GM21423 (cell line): ENCODE results near the gene ENOSF1.
"Not testable (repeated sequence)": the region's sequence is repeated elsewhere in the genome, so short reads cannot be mapped to it uniquely, and the experiment has no call there.

Source experiments
- ATAC-seq: cut with Tn5 transposase; IDR thresholded peaks from one replicate; pipeline ENCODE4 v1.9.1; 2021; ENCODE audit warnings: mild to moderate bottlenecking, moderate library complexity; ENCODE audit not compliant: unreplicated experiment

Gene ENOSF1

DNA sequence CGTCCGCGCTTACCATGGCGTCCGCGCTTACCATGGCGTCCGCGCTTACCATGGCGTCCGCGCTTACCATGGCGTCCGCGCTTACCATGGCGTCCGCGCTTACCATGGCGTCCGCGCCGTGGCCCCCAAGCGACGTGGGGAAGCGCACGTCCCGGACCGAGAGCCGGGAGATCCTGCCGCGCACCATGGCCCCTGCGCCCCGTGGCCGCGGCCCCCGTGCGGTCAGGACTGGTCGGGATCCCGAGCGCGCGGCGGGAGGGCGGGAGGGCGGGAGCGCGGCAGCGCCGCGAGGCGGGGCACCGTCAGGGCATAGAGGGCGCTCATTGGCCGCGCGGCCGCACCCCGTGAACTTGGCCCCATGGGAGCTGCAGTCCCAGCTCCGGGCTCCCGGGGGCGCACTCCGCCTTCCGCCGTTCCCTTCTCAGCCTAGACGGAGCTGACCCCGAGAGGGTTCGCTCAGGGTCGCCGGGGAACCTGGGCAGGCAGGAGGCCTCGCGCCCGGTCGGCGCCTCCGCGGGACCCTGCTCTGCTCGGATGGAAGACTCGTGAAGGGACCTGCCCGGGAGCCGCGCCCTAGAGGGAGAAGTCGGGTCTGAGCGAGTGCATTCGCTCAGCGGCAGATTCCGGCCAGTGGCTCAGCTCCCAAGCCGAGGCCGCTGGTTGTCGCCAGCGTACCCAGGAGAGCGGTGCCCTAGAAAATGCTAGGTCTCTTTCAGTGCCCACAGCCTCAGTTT lies at the start of gene ENOSF1:
TSS of gene ENOSF1 (minus strand) at position 230 of the 734 bp plus-strand sequence. CDS start at position 187, 43 bp downstream.
- peak; percentile 85 for ATAC-seq

DNA sequence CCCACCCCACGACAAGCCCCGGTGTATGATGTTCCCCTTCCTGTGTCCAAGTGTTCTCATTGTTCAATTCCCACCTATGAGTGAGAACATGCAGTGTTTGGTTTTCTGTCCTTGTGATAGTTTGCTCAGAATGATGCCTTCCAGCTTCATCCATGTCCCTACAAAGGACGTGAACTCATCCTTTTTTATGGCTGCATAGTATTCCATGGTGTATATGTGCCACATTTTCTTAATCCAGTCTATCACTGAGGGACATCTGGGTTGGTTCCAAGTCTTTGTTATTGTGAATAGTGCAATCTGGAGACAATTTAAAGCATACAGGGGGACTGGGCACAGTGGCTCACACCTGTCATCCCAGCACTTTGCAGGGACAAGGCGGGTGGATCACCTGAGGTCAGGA lies 47.4 kb upstream of the ENOSF1 start:
- ATAC-seq: not testable (repeated sequence)

DNA sequence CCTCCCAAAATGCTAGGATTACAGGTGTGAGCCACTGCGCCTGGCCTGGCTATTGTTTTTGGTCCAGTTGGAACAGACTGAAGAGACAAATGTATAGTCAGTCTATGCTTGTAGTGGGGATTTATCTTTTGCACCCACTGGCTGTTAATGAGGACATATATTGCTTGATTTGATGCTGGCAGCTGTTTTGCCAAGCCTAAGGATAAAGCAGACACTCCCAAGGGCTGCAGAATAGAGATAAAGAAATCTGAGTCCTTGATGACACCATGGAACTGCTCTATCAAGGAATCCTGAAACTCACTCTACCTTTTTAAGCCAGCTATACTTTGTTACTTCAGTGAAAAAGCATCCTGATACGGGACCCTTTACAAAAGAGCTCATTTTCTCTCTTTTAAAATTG lies 43.1 kb upstream of the ENOSF1 start:
- ATAC-seq: no peak

DNA sequence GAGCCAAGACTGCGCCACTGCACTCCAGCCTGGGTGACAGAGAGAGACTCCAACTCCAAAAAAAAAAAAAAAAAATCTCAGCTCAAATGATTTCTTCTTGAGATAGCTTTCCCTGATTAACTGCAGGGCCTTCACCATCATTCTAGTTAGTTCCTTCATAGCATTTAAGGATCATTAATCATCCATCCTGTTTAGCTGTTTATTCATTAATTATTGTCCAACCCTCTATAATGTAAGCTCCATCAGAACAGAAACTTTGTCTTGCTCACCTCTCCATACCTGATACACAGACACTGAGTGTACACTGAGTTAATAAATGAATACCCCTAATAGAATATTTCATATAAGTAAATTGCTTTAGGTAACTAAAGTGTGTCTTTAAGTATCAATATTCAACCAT lies 42.2 kb upstream of the ENOSF1 start:
- no peak for ATAC-seq

DNA sequence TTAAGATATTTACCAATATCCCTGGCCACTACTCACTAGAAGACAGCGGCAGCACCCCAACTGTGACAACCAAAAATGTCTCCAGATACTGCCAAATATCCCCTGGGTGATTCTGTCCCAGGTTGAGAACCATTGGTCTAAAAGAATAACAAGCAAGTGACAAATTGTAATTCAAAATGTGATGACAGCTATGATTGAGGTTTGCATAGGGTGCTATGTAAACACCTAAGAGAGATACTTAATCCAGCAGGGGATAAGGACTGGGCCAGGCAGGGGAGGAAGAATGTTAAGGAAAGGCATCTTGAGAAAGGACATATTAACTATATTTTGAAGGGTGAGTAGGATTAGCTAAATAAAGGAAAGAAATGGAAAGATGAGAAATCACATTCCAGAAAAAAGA lies 38.0 kb upstream of the ENOSF1 start:
- ATAC-seq: no peak

- ATAC-seq: no peak
Measured at GRCh38 chr18:744832-745597, 32.6 kb upstream of the ENOSF1 start.

DNA sequence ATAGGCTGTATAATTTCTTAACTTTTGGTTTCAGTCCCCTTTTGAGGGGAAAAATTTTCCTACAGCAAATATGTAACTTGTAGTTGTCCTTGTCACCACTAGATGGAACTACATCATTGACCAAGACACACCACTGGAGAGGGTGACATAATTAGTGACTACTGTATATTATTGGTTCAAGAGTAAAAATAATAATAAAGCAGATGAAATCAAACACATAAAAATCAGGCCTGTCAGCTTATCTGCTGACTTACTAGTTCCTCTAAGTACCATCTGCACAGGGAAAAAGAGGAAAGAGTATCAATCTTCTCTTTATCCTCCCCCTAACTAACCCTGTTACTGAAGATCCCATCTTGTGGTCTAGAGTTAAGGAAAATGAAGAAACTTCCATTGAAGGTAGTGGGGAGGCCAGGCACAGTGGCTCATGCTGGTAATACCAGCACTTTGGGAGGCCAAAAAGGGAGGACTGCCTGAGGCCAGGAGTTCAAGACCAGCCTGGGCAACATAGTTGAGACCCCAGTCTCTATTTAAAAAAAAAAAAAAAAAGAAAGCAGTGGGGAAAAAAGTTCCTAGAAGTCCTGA lies 29.6 kb upstream of the ENOSF1 start:
- peak; percentile 76 for ATAC-seq

DNA sequence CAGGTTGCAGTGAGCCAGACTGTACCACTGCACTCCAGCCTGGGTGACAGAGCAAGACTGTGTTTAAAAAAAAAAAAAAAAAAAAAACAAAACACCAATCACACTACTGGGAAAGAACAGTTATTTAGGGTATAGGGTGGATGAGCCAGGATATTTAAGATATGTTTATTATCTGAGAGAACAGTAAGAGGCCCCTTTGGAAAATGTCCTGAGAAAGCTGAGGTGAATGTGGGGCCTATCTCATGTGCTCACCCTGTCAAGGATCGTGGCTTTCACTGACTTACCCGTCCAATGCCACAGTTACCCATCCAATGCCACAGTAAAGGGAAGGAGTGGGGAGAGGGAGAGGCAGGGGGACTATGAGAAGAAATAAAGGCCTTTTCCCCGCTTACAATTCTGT lies 19.9 kb upstream of the ENOSF1 start:
- no peak for ATAC-seq

DNA sequence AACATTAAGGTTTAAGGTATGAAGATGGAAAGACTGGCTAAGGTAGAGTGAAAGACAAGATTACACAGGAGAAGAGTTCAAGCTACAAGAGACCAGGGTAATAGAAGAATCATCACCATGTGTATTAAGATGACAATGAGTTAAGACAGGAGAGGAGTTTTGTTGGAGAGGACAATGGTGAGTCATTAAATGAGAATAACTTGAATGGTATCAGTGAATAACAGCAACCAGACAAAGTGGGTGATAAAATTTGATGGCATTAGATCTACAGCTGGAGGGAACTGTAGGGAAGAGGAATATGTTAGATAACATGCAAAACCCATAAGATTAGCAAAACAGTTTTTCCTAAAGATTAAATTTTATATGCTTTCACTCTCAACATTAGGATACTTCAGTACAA lies 18.8 kb upstream of the ENOSF1 start:
- ATAC-seq: no peak

- no peak for ATAC-seq
Measured at GRCh38 chr18:730692-731091, 18.3 kb upstream of the ENOSF1 start.

GRCh38 chr18:730120-730519 lies 17.7 kb upstream of the ENOSF1 start:
- not testable (repeated sequence) for ATAC-seq

- no peak for ATAC-seq
Measured at GRCh38 chr18:725646-726045, 13.2 kb upstream of the ENOSF1 start.

GRCh38 chr18:723541-724080 lies 11.2 kb upstream of the ENOSF1 start:
- ATAC-seq: no peak

DNA sequence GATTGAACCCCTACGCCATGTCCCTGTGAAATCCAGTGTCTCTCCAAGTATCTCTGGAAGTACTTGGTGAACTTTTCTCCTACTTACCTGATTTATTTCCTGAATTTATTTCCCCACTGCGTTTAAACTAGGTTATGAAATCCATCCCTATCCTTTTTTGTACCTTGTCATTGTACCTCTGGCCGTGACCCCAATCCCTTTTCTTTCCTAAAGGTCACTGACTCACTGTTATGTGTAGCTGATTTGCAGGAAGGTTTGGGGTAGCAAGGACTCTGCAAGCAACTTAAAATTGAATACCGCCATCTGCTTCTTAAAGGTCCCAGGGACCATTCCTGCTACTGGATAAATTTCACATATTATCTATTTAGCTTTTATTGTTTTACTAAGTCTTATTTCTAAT lies 4.6 kb upstream of the ENOSF1 start:
- no peak for ATAC-seq

DNA sequence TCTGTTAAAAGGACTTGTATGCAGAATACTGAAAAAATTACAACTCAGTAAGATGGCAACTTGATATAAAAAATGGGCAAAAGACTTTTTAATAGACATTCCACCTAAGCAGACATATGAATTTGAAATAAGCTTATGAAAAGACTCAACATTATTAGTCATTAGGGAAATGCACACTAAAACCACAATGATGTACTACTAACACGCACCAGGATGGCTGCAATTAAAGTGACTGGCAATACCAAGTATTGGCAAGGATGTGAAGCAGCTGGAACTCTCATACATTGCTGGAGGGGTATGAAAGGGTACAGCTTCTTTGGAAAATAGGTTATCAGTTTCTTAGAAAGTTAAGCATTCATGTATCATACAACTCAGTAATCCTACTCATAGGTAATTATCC lies 3.2 kb upstream of the ENOSF1 start:
- ATAC-seq: no peak

GRCh38 chr18:713135-713490 lies 683 bp upstream of the ENOSF1 start:
- no peak for ATAC-seq

- ATAC-seq: peak; percentile 67
Measured at GRCh38 chr18:711657-712400, 601 bp downstream of the ENOSF1 start.

- no peak for ATAC-seq
Measured at GRCh38 chr18:711310-711656, 1.1 kb downstream of the ENOSF1 start.

DNA sequence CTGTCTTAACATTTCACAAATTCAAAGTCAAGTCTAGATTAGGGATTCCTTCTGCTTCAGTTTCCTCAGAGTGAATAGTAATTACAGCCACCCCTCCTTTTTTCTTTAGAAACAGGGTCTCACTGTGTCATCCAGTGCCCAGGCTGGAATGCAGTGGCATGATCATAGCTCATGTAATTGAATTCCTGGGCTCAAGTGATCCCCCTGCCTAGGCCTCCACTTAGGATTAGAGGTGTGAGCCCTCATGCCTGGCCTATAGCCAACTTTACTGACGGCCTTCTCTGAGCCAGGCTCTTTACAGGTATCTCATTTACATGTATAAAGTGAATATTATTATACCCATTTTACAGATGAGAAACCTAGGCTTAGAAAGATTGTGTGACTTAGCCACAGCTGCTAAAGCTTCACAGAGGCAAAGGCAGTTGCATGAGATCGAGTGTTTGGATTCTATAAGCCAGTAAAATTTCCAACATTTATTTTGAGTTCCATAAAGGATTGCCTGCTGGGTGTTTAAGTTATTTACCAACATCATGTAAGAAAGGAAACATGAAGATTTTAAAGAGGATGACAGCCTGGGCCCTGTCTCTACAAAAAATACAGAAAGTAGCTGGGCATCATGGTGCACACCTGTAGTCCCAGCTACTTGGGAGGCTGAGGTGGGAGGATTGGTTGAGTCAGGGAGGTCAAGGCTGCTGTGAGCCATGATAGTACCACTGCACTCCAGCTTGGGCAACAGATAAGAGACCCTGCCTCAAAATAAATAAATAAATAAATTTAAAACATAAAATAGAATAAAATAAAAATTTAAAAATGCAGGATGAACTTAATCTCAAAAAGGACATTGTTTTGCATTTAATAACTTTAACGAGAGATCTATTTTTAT lies 1.8 kb downstream of the ENOSF1 start:
- no peak for ATAC-seq

DNA sequence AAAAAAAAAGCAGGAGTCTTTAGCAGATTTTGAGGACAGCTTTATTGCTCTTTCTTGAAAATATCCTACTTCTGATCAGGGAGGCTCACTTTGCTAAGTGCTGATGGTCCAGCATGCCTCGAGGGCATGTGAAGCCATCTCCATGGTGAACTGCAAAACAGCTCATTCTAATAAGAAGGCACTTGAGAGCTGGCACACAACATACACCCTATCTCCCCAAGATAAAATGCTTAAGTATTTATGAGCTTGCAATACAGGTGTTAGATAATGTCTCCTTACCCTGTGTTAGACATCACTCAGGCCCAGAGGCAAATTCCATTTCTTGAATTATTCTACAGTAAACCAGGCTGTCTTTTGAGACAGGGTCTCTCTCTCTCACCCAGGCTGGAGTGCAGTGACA lies 2.7 kb downstream of the ENOSF1 start:
- ATAC-seq: no peak
